ENCODE measurements around the gene YPEL3. TPM values are rescaled to one million over a fixed set of nuclear protein-coding genes. Genes with fewer than 3 reads are reported as not detected.

Gene YPEL3
- total RNA-seq, 1 donor from 2014 or later: 22.8 TPM

Other genes with a start within 250 kb of the YPEL3 start
- 36.9 TPM for gene CDIPT, start 233.0 kb downstream of the YPEL3 start, total RNA-seq
- gene SEZ6L2, start 196.7 kb downstream of the YPEL3 start, total RNA-seq: 2.9 TPM
- 1.00 TPM for gene ASPHD1, start 195.7 kb downstream of the YPEL3 start, total RNA-seq
- gene KCTD13, start 170.0 kb downstream of the YPEL3 start, total RNA-seq: 11.1 TPM
- gene TMEM219, start 134.1 kb downstream of the YPEL3 start, total RNA-seq: 74.5 TPM
- gene TAOK2, start 122.3 kb downstream of the YPEL3 start, total RNA-seq: 17.7 TPM
- gene HIRIP3, start 100.6 kb downstream of the YPEL3 start, total RNA-seq: 7.1 TPM
- 37.0 TPM for gene INO80E, start 100.0 kb downstream of the YPEL3 start, total RNA-seq
- gene DOC2A, start 85.2 kb downstream of the YPEL3 start, total RNA-seq: 0.20 TPM
- gene C16orf92, start 73.0 kb downstream of the YPEL3 start, total RNA-seq: not detected
- gene TLCD3B, start 64.9 kb downstream of the YPEL3 start, total RNA-seq: 0.20 TPM
- 1,863 TPM for gene ALDOA, start 30.5 kb downstream of the YPEL3 start, total RNA-seq
- 112 TPM for gene PPP4C, start 20.2 kb downstream of the YPEL3 start, total RNA-seq
- gene TBX6, start 4.3 kb downstream of the YPEL3 start, total RNA-seq: 3.6 TPM
- 85.3 TPM for gene GDPD3, start 17.3 kb upstream of the YPEL3 start, total RNA-seq
- gene MAPK3, start 27.0 kb upstream of the YPEL3 start, total RNA-seq: 126 TPM
- gene CORO1A, start 87.4 kb upstream of the YPEL3 start, total RNA-seq: 9.0 TPM
- gene BOLA2B, start 97.5 kb upstream of the YPEL3 start, total RNA-seq: 131 TPM
- gene SLX1A, start 97.7 kb upstream of the YPEL3 start, total RNA-seq: 27.9 TPM
- gene SULT1A3, start 103.0 kb upstream of the YPEL3 start, total RNA-seq: 7.1 TPM
- 11.2 TPM for gene NPIPB13, start 152.3 kb upstream of the YPEL3 start, total RNA-seq